Activated CD4-positive, alpha-beta memory T cell treated with anti-CD3 and anti-CD28 coated beads, Interleukin-2, amount 10 ng/mL, durations not matched to agents 7 days and 5 days (primary cell): Measurements from ENCODE around the gene KIF5B. TPM values are rescaled to one million over a fixed set of nuclear protein-coding genes. Genes with fewer than 3 reads are reported as not detected.
A peak's percentile ranks its signal among the peaks of the same experiment; 100 is the strongest.
"Not testable (repeated sequence)": the region's sequence is repeated elsewhere in the genome, so short reads cannot be mapped to it uniquely, and the experiment has no call there.

ENCODE experiments used
- CTCF ChIA-PET: fragments of 350-600 bp; sonication (Branson Sonifier 250); formaldehyde crosslinking; loops from one replicate; lab custom pipeline; 2021; ENCODE audit warnings: antibody characterized with exemption, inconsistent platforms; lab: Charles Lee
- POLR2A ChIA-PET: fragments of 350-600 bp; sonication (Branson Sonifier 250); formaldehyde crosslinking; loops from one replicate; lab custom pipeline; 2021; ENCODE audit warnings: antibody characterized with exemption; lab: Charles Lee
- DNase-seq: peaks from one replicate; pipeline ENCODE4 v3.0.0-alpha.2; 2020
- H3K27ac Mint-ChIP-seq: one replicate; pipeline ENCODE4 v1.8.0; 2021; ENCODE audit warnings: mild to moderate bottlenecking, mixed read lengths
- H3K27me3 Mint-ChIP-seq: one replicate; pipeline ENCODE4 v1.8.0; 2021; ENCODE audit warnings: mixed read lengths
- H3K36me3 Mint-ChIP-seq: one replicate; pipeline ENCODE4 v1.8.0; 2021; ENCODE audit warnings: low read depth, mixed read lengths
- H3K4me1 Mint-ChIP-seq: one replicate; pipeline ENCODE4 v1.8.0; 2021; ENCODE audit warnings: mixed read lengths
- H3K4me3 Mint-ChIP-seq: one replicate; pipeline ENCODE4 v1.8.0; 2021; ENCODE audit warnings: mild to moderate bottlenecking, mixed read lengths
- H3K9me3 Mint-ChIP-seq: one replicate; pipeline ENCODE4 v1.8.0; 2021; ENCODE audit warnings: mixed read lengths
- total RNA-seq, 2 experiments: library from RNA; stranded (reverse); gene quantifications; one replicate each; pipeline ENCODE4 v1.2.3, GENCODE V29; 2021

The KIF5B gene
- total RNA-seq, 2 experiments from 2014 or later = 79.8 to 80.8 TPM

GRCh38 chr10:32053392-32053791 is 2.8 kb downstream of the KIF5B start:
- Mint-ChIP-seq H3K4me1 (peaks cover 64% of the 10 kb centered on the region), H3K4me3 (peak overlapping the region; percentile 95), H3K36me3 (peaks cover 55% of the 10 kb centered on the region), H3K27ac (peak overlapping the region; percentile 60)
- ChIA-PET POLR2A (interaction anchor here (1.7 kb wide), 1 partner anchor 124 kb away, joined by 5 read pairs; no protein-coding TSS in a partner anchor), CTCF (interaction anchor here (0.6 kb wide), 1 partner anchor 113 kb away, joined by 3 read pairs; no protein-coding TSS in a partner anchor)
- not testable (repeated sequence) for H3K27me3 Mint-ChIP-seq, DNase-seq, H3K9me3 Mint-ChIP-seq

DNA sequence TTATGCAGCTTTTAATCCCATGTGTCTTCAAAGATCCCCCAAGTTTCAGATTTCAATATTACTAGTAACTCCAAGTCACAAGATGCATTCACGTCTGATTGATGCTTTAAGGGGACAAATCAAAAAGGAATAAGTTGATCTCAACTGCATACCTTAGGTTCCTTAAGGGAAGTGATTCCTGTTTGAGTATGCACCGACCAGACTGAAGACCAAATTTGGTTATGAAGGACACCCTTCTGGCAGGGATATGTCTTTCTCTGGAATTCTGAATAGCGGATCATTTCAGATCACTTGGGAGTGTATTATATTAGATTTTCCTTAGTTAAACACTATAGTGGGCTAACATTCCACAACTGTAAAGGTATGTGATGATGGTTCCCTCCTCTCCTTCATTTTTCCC is 4.3 kb downstream of the KIF5B start:
- ChIA-PET POLR2A (interaction anchor here (0.6 to 1.7 kb wide), 4 partner anchors 15 to 245 kb away, joined by 3 to 6 read pairs (median 4); no protein-coding TSS in a partner anchor), CTCF (interaction anchor here (0.6 to 1.4 kb wide), 2 partner anchors 118 to 157 kb away, joined by 3 read pairs; no protein-coding TSS in a partner anchor)
- Mint-ChIP-seq H3K4me1 (peaks cover 67% of the 10 kb centered on the region), H3K9me3 (no peaks in the 10 kb centered on the region), H3K27ac (no peak overlapping the region), H3K27me3 (no peaks in the 10 kb centered on the region), H3K36me3 (peaks cover 66% of the 10 kb centered on the region), H3K4me3 (peak overlapping the region; percentile 31)
- no peak for DNase-seq

- CTCF ChIA-PET = interaction anchor here (0.9 kb wide), 1 partner anchor 9 kb away, joined by 3 read pairs; no protein-coding TSS in a partner anchor
- H3K27ac Mint-ChIP-seq = no peak overlapping the region
- peaks cover 77% of the 10 kb centered on the region for H3K36me3 Mint-ChIP-seq
- no peak for DNase-seq
- no peak overlapping the region for H3K4me3 Mint-ChIP-seq
- H3K9me3 Mint-ChIP-seq = no peaks in the 10 kb centered on the region
- peaks cover 70% of the 10 kb centered on the region for H3K4me1 Mint-ChIP-seq
- POLR2A ChIA-PET = interaction anchor here (1.3 to 1.5 kb wide), 2 partner anchors 9 to 100 kb away, joined by 3 to 4 read pairs; no protein-coding TSS in a partner anchor
- H3K27me3 Mint-ChIP-seq = no peaks in the 10 kb centered on the region
Observed at GRCh38 chr10:32050177-32050576, 6.0 kb downstream of the KIF5B start.

- H3K4me1 Mint-ChIP-seq = peaks cover 78% of the 10 kb centered on the region
- no peak for DNase-seq
- no peaks in the 10 kb centered on the region for H3K27me3 Mint-ChIP-seq
- no peaks in the 10 kb centered on the region for H3K9me3 Mint-ChIP-seq
- H3K4me3 Mint-ChIP-seq = no peak overlapping the region
- peaks cover 78% of the 10 kb centered on the region for H3K36me3 Mint-ChIP-seq
- H3K27ac Mint-ChIP-seq = no peak overlapping the region
- CTCF ChIA-PET = no interaction called here
- POLR2A ChIA-PET = no interaction called here
Observed at GRCh38 chr10:32049113-32049512, 7.1 kb downstream of the KIF5B start.

- ChIA-PET CTCF (no interaction called here), POLR2A (no interaction called here)
- H3K4me1 Mint-ChIP-seq = peaks cover 83% of the 10 kb centered on the region
- H3K27me3 Mint-ChIP-seq = no peaks in the 10 kb centered on the region
- peaks cover 80% of the 10 kb centered on the region for H3K36me3 Mint-ChIP-seq
- DNase-seq = no peak
- H3K27ac Mint-ChIP-seq = no peak overlapping the region
- H3K4me3 Mint-ChIP-seq = no peak overlapping the region
- no peaks in the 10 kb centered on the region for H3K9me3 Mint-ChIP-seq
Observed at GRCh38 chr10:32048282-32048681, 7.9 kb downstream of the KIF5B start.

- ChIA-PET POLR2A (no interaction called here), CTCF (no interaction called here)
- Mint-ChIP-seq H3K27ac (no peak overlapping the region), H3K36me3 (peaks cover 78% of the 10 kb centered on the region), H3K4me1 (peaks cover 83% of the 10 kb centered on the region), H3K4me3 (no peak overlapping the region), H3K27me3 (no peaks in the 10 kb centered on the region), H3K9me3 (no peaks in the 10 kb centered on the region)
- DNase-seq = no peak
Observed at GRCh38 chr10:32047881-32048280, 8.3 kb downstream of the KIF5B start.

GRCh38 chr10:32046151-32046550 is 10.1 kb downstream of the KIF5B start:
- ChIA-PET CTCF (no interaction called here), POLR2A (interaction anchor here (1.0 kb wide), 1 partner anchor 10 kb away, joined by 3 read pairs; no protein-coding TSS in a partner anchor)
- DNase-seq = no peak
- Mint-ChIP-seq H3K27ac (no peak overlapping the region), H3K4me3 (no peak overlapping the region), H3K27me3 (no peaks in the 10 kb centered on the region), H3K4me1 (peaks cover 78% of the 10 kb centered on the region), H3K9me3 (no peaks in the 10 kb centered on the region), H3K36me3 (peaks cover 79% of the 10 kb centered on the region)

DNA sequence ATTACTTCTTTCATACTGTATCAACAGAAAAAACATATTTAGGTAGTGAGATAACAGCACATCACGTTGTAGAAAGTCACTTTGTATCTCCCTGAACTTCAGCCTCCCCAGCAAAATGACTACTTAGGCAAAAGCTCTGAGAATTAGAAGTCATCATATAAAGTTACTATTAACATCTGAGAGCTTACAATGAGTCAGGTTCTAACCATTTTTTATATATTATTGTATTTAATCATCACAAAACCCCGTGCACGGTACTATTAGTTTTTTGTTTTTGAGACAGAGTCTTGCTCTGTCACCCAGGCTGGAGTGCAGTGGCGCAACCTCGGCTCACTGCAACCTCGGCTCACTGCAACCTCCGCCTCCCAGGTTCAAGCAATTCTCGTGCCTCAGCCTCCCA is 13.5 kb downstream of the KIF5B start:
- H3K4me3 Mint-ChIP-seq, H3K9me3 Mint-ChIP-seq, H3K27me3 Mint-ChIP-seq, H3K27ac Mint-ChIP-seq, CTCF ChIA-PET, DNase-seq: not testable (repeated sequence)
- Mint-ChIP-seq H3K4me1 (peaks cover 54% of the 10 kb centered on the region), H3K36me3 (peaks cover 66% of the 10 kb centered on the region)
- POLR2A ChIA-PET = interaction anchor here (1.2 to 1.5 kb wide), 3 partner anchors 12 to 14 kb away, joined by 3 to 5 read pairs (median 5); partner anchors contain the start of gene KIF5B

- peaks cover 49% of the 10 kb centered on the region for H3K4me1 Mint-ChIP-seq
- POLR2A ChIA-PET = interaction anchor here (0.7 to 1.1 kb wide), 3 partner anchors 9 to 158 kb away, joined by 3 to 4 read pairs (median 3); partner anchors contain the start of gene KIF5B
Observed at GRCh38 chr10:32041290-32042028, 14.8 kb downstream of the KIF5B start.

DNA sequence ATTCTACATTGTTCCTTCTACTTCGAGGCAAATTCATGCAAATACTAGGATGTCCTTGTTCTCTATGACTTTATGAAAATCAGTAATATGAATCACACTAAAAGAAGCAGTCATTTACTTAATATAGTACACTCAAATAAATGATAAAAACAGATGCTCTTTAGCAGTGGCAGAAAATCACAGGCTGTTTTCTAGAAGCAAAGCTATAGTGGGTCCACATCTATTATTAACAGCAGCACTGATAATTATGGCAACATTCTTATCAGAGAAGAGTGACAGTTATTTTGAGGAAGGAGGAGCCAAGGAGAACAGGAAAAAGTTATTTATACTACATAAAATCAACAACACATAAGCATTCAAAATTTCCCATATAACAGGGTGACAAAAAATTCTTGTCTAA is 16.5 kb downstream of the KIF5B start:
- H3K4me1 Mint-ChIP-seq = peaks cover 37% of the 10 kb centered on the region
- CTCF ChIA-PET = no interaction called here
- H3K4me3 Mint-ChIP-seq = no peak overlapping the region
- no peak overlapping the region for H3K27ac Mint-ChIP-seq
- POLR2A ChIA-PET = no interaction called here
- no peak for DNase-seq
- no peaks in the 10 kb centered on the region for H3K27me3 Mint-ChIP-seq
- no peaks in the 10 kb centered on the region for H3K9me3 Mint-ChIP-seq
- peaks cover 61% of the 10 kb centered on the region for H3K36me3 Mint-ChIP-seq

More at GRCh38 chr10:32041290-32042028, 14.8 kb downstream of the KIF5B start:
- H3K4me3 Mint-ChIP-seq = no peak overlapping the region
- CTCF ChIA-PET = interaction anchor here (0.6 to 1.3 kb wide), 4 partner anchors 9 to 130 kb away, joined by 3 read pairs; no protein-coding TSS in a partner anchor
- H3K27ac Mint-ChIP-seq = no peak overlapping the region
- peaks cover 64% of the 10 kb centered on the region for H3K36me3 Mint-ChIP-seq
- H3K9me3 Mint-ChIP-seq = no peaks in the 10 kb centered on the region
- no peak for DNase-seq
- H3K27me3 Mint-ChIP-seq = no peaks in the 10 kb centered on the region

GRCh38 chr10:32038777-32039176 is 17.4 kb downstream of the KIF5B start:
- Mint-ChIP-seq H3K27me3 (no peaks in the 10 kb centered on the region), H3K4me1 (peaks cover 28% of the 10 kb centered on the region), H3K4me3 (no peak overlapping the region), H3K27ac (no peak overlapping the region), H3K36me3 (peaks cover 59% of the 10 kb centered on the region), H3K9me3 (no peaks in the 10 kb centered on the region)
- no peak for DNase-seq
- ChIA-PET CTCF (no interaction called here), POLR2A (no interaction called here)

- H3K9me3 Mint-ChIP-seq = no peaks in the 10 kb centered on the region
- H3K27ac Mint-ChIP-seq = no peak overlapping the region
- H3K4me1 Mint-ChIP-seq = peaks cover 20% of the 10 kb centered on the region
- H3K36me3 Mint-ChIP-seq = peaks cover 65% of the 10 kb centered on the region
- no peaks in the 10 kb centered on the region for H3K27me3 Mint-ChIP-seq
- CTCF ChIA-PET = no interaction called here
- no peak overlapping the region for H3K4me3 Mint-ChIP-seq
- POLR2A ChIA-PET = interaction anchor here (1.0 to 1.1 kb wide), 3 partner anchors 9 to 20 kb away, joined by 3 to 4 read pairs (median 3); partner anchors contain the start of gene KIF5B
- DNase-seq = no peak
Observed at GRCh38 chr10:32036922-32037321, 19.3 kb downstream of the KIF5B start.

- CTCF ChIA-PET = interaction anchor here (1.1 kb wide), 1 partner anchor 23 kb away, joined by 3 read pairs; no protein-coding TSS in a partner anchor
- H3K27ac Mint-ChIP-seq = no peak overlapping the region
- no peak overlapping the region for H3K4me3 Mint-ChIP-seq
- DNase-seq = no peak
- H3K4me1 Mint-ChIP-seq = peaks cover 22% of the 10 kb centered on the region
- H3K27me3 Mint-ChIP-seq = no peaks in the 10 kb centered on the region
- POLR2A ChIA-PET = no interaction called here
- H3K36me3 Mint-ChIP-seq = peaks cover 75% of the 10 kb centered on the region
- no peaks in the 10 kb centered on the region for H3K9me3 Mint-ChIP-seq
Observed at GRCh38 chr10:32035038-32035437, 21.2 kb downstream of the KIF5B start.
